T-helper 2 cell treated with Interferon-gamma antibody and Interleukin-4, amounts not matched to agents 100 ng/mL and 5 ng/mL, for 36 hours (primary cell): ENCODE measurements around the gene LDLRAD4. TPM values are rescaled to one million over a fixed set of nuclear protein-coding genes. Genes with fewer than 3 reads are reported as not detected.

Experiments used
- intact Hi-C: fragments of 100-400 bp; cut with micrococcal nuclease; formaldehyde crosslinking; loops from one replicate; pipeline ENCODE4 v1.15.1; 2023
- total RNA-seq: library from RNA; stranded (reverse); gene quantifications from 2 replicates; pipeline ENCODE4 v1.2.3, GENCODE V29; 2022

The LDLRAD4 gene
- total RNA-seq, 1 donor from 2014 or later: 28.5 TPM

DNA sequence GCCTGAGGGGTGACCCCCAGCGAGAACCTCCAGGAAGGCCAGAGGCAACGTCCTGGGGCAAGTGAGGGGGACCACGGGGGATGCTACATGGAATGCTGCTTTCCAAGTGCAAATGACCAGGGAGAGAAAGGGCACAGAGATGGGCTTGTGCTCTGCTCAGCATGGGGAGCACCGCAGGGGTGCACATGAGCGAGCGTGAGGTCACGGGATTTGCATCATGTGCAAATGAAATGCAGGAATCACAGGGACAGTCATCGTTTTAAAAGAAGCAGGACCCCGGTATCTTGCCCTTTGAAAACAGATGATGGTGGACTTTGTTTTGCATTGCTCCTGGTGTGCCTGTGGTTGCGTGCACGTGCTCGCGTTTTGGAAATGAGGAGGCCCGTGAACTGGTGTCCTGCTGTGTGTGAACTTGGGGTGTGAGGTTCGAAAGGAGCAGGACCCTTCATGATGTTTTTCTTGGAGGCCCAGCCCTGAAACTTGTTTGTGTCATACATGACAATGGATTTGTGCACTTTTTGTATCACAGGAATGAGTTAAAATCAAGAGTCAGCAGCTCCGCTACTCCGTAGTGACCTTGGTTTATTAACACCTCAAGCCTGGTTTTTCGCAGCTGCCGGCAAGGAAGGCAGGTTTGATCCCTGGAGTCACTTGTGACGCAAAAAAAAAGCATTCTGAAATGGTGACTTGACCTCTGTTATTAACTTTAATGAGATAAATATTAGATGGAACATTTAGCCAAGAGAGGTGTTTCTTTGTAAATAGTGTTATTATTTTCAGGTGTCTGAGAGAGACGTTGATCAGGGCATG, 234.5 kb downstream of the LDLRAD4 start:
- intact Hi-C loops: no loop called here

DNA sequence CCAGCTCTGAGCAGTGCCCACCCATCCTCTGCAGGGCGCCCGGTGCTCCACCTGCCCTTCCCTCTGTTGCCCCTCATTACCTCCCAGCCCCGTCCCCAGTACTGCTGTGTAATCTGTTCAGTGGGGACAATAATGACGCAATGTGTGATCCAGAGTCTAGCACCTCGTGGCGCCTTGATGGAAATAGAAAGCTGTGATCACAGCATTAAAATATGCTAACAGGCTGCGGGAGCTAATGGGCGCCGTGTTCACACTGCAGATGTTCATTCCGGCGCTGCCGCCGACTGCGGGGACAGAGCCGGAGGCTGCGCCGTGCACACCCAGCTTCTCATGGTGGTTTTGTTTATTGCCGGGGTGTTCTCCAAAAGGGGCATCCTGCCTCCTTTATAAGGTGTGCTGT, 235.2 kb downstream of the LDLRAD4 start:
- intact Hi-C loops: no loop called here

DNA sequence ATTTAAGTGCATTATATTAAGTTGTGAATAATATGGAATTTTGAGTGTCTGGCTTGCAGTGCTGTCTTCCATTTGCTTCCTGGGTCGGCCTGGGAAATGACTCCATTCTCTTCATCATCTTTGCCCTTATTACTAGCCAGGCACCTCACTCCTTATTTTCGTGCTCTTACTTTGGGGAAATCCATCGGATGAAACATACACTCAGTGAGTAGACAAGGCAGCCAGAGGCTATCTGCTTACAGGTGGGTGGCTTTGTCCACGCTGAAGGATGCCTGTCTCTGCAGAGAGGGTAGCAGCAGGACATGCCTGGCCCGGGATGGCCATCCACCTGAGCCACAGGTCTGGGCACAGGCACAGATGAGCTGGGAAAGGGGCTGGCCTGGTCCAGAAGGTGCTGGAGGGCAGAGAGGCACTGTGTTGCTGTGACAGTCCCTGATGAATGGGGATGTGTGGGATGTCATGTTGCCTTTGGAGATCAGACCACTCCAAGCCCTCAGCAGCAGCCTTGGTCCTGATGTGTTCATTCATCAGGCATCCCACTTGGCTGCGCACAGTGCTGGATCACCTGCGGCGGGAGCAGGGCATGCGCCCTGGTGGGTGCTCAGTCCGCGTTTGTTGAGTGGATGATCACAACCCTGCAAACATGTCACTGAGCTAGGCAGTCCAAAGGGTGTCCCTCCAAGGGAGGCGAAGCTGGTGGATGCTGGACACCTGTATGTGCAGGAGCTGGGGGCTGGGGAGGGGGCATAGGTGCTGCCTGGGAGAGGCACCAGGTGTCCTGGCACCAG, 236.0 kb downstream of the LDLRAD4 start:
- intact Hi-C loops: no loop called here

DNA sequence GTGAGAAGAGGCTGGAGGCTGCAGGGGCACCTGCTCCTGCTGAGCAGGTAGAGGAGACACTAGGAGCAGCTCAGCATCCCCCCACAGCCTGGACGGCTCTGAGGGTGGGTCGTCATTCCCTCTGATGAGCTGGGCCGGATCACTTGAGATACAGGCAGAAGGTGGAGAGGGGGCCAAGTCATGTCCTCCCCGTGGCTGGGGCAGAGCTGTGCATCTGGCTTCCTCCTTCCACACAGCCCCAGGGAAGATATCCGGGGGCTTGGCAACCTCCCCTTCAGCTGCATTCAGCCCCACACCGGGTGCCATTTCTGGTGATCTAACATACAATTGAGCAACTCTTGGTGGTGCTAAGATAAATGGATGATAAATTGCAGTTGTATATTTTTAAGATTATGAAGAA, 236.9 kb downstream of the LDLRAD4 start:
- intact Hi-C loops: no loop called here

DNA sequence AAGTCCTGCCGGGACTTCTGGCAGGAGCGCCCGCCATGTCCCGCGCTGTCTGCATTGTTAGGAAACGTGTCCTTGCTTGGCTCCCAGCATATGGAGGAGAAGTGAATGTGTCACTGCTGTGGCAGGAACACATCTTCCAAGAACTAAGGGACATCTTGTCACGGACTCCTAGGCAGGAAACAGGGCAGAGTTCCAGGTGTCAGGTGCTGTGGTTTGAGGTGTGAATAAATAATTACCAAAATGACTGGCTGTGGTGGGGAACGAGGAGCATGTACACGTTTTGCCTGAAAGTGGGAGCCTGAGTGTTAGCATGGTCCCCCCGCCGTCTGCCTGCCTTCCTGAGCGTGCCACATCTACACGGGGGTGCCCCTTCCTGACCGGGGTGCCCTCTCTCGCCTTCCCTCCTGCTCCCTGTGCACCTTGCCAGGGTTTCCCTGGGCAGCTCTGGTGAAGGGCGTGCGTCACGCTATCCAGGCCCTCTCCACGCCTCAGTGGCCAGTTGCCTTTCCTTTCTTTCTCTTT, 237.5 kb downstream of the LDLRAD4 start:
- intact Hi-C loops: no loop called here

DNA sequence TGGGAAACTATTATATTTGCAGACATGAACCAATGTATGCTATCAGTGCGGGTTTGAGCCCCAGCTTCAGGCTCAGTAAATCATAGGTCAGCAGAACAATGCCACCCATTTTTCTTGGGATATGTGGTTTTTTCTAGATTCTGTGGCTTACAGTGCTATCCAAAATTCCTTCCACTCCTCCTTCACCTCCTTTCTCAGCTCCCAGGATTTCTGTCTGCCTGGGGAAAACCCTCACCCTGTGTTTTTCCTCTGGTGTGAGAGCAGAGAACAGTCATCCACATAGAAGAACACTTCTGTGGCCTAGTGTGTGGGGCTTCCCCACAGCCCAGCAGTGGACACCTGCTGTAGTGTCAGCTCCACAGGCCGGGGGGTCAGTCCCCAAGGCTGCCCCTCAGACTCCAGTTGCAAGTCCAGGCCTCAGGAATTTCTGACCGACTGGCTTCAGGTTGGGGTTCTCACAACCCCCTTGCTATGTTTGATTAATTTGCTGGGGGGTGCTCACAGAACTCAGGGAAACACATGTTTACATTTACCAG, 238.2 kb downstream of the LDLRAD4 start:
- intact Hi-C loops: no loop called here

DNA sequence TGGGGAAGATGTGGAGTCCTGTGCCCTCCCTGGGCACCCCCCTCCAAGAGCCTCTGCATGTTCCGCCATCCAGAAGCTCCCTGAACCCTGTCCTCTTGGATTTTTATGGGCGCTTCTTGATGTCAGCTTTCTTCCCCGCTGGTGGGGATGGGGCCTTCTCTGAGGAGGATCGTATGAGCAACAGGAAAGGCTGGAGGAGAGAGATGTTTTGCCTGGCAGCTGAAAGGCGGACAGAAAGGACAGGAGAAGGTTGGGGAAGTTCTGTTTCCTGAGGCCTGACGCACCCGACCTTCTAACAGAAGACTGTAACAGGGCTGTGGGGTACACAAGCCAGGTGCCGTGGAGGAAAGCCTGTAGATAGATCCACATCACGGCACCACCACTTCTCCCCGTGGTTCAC, 238.8 kb downstream of the LDLRAD4 start:
- intact Hi-C loops: no loop called here

DNA sequence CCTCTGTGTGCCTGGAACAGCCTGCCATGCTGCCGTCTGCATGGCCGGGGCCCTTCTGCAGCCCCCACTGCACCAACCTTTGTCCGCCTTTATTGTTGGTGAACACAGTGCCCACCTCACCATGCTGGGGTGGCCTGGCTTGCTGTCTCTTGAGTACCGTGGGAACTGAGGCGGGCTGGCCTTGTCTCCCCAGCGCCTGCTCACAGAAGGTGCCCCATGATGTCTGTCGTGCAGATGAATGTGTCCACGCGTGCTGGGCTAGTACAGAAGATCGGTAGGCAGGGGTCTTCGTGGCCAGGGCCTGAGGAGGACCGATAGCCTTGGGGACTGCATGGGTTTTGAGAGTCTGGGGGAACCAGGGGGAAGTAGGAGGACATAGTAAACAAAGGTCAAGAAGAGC, 242.4 kb downstream of the LDLRAD4 start:
- intact Hi-C loops: loop anchor here (5.0 kb wide), 1 partner anchor 244 kb away; the partner anchor contains the start of gene LDLRAD4

DNA sequence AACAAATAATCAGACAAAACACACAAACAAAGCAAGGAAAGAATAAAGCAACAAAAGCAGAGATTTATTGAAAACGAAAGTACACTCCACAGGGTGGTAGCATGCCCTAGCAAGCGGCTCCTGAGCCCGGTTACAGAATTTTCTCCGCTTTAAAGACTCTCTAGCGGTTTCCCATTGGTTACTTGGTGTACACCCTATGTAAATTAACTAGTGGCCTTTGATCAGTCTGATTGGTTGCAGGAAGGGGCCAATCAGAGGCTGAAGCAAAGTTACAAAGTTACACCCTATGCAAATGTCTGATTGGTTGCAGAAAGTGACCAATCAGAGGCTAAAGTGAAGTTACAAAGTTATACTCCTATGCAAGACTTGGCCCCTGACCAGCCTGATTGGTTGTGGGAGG, 242.9 kb downstream of the LDLRAD4 start:
- intact Hi-C loops: loop anchor here (5.0 kb wide), 1 partner anchor 244 kb away; the partner anchor contains the start of gene LDLRAD4

DNA sequence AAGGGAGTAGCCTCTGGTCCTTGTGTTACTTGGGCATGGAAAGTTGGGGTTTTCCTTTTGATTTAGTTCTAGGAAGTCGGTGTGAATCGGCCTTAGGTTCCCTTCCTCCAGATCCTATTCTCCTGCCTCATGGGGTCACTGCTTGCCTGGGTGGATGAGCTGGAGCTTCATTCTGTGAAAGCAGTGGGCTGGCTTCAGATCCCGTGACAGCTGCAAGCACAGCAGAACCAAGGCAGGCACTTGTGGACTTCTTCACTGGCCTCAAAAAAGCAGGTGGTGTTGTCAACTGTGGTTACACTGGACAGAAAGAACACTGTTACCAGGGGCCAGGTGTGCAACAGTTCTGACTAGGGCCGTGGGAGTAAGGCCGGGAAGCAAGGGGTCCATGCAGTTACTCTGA, 243.4 kb downstream of the LDLRAD4 start:
- intact Hi-C loops: loop anchor here (5.0 kb wide), 1 partner anchor 245 kb away; the partner anchor contains the start of gene LDLRAD4

DNA sequence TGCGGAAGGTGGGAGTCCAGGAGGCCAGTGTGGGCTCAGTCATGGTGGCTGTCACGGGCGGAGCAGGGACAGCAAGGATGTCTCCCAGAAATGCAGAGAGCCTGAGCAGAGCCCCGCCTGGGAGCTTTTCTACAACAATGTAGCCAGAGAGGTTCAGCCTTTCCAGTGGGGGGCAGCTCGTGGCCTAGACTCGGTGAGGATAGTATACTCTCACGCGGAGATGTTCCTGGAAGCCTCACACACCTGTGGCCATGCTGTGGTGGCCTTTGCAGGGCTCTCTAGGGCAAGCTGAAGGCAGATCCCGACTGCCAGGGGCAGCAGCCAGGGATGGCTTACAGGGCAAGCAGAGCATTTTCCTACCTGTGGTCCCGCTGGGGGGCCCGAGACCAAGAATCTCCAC, 244.1 kb downstream of the LDLRAD4 start:
- intact Hi-C loops: loop anchor here (5.0 kb wide), 1 partner anchor 245 kb away; the partner anchor contains the start of gene LDLRAD4

DNA sequence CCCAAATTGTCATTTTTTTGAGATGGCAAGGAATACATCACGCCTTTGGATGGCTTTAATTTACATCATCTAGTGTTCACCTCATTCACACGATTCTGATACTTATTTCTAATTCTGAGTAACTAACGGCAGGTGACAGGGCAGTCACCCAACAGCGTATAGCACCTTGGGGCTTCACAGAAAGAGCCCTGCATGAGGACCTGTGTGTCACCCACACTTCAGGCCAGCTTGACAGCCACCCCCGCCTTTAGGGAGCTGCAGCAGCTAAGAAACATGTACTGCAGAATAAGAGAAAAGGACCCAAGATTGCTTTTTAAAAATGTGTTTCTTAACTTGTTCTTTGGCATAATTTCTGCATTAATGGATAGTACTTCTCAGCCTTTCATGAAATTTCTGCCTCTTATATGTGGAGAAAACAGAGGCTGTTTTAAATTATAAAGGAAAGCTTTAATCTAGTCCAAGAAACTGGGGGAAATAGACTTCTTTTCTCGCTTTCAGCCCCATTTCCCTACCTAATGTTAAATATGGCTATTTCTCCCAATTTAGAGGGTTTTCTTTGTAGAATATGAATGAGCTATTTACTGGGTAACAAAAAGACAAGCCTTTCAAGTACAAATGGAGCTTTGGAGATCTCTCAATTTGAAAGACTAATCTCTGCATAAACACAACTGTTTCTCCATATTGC, 245.1 kb downstream of the LDLRAD4 start:
- intact Hi-C loops: loop anchor here (2.0 to 5.0 kb wide), 3 partner anchors 87 to 263 kb away; partner anchors contain the start of genes FAM210A, LDLRAD4 and RNMT

DNA sequence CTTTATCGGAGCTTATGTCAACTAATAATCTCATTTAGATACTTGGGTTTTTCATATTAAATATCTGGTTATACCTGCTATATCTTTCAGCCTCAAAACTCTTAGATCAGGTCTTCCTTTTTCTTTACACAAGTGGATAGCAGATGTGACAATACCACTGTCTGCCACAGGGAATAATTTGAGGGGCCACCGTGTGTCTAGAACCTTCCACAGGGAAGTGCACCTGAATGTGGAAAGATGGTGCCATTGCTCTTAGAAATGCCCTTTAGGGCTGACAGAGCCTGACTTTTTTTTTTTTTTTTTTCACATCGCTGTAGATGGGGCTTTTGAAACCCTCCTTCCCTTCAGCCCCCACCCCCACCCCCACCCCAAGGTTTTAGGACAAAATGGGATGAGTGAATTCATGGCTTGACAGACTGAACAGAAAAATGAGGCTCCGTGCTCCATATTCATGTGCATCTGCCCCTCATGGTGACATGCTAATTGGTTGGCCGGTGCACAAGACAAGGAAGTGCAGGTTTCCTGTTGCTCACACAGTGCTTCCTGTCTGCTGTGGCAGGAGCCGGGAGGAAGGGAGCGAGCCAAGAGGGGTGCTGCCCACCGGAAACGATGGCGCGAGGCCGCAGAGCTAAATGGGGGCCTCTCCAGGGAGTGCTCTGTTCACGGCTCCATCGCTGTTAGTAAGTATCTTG, 246.0 kb downstream of the LDLRAD4 start:
- intact Hi-C loops: loop anchor here (1.0 to 5.0 kb wide), 4 partner anchors 26 to 262 kb away; partner anchors contain the start of genes FAM210A, LDLRAD4 and RNMT

DNA sequence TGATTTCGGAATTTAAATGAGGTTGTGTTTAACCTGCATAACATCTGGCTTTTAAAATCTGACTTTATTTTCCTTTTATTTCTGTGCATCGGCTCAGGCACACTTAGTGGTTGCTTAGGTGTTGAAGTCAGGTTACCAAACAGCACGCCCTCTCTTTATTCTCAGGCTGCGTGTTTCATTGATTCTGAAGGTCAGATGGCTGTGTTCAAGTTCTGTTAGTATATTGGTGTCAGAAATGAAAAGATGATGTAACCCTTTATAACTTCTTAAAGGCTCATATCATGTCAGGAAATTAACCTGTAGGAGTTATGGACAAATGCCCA, 246.5 kb downstream of the LDLRAD4 start:
- intact Hi-C loops: loop anchor here (1.0 to 2.0 kb wide), 3 partner anchors 27 to 262 kb away; partner anchors contain the start of genes FAM210A and RNMT

DNA sequence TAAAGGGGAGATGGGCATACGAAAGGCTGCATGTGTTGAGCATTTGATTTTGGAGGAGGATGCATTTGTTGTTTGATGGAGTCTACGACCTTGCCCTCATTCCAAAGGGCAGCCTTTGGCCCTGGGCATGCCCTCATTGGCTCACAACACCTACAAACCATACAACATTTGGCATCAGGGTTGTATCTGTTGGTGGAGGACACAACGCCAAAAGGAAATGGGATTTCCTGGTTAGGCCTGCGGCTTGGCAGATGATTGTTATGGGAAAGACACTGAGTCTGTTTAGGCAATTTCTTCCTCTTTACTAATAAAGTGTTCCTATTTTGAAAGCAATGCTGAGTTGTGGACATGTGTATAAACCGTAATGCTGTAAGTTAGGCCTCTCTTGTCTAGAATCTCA, 246.9 kb downstream of the LDLRAD4 start:
- intact Hi-C loops: loop anchor here (1.0 to 2.0 kb wide), 3 partner anchors 27 to 261 kb away; partner anchors contain the start of genes FAM210A and RNMT

DNA sequence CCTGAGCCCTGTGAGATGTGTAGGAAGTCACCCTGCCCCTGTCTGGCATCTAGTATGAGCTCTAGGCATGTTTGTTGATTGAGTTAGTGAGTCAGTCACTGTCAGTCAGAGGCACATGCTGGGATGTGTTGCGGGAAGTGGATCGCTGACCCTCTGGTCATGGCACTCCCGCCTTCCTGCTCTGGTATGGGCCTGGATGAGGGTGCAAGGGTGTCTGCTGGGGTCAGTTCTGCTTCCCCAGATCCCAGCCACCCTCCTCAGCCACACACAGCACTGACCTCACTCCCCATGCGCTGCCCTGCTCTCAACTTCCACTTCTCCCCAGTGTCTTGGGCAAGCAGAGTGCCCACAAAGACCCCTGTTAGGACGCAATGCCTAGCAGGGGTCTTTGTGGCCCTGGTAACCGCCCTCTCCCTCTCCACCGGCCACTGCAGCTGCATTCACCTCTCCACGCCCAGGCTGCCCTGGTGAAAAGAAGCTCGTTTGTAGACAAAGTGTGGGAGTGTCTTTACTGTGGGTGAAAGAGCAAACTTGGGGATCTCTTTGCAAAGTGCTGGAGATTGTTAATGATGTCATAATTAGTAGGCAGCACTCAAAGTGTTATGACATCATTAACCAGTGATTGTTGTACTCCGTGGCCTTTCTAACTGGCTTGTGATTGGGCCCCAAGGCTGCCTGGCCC, 252.1 kb downstream of the LDLRAD4 start:
- intact Hi-C loops: no loop called here

DNA sequence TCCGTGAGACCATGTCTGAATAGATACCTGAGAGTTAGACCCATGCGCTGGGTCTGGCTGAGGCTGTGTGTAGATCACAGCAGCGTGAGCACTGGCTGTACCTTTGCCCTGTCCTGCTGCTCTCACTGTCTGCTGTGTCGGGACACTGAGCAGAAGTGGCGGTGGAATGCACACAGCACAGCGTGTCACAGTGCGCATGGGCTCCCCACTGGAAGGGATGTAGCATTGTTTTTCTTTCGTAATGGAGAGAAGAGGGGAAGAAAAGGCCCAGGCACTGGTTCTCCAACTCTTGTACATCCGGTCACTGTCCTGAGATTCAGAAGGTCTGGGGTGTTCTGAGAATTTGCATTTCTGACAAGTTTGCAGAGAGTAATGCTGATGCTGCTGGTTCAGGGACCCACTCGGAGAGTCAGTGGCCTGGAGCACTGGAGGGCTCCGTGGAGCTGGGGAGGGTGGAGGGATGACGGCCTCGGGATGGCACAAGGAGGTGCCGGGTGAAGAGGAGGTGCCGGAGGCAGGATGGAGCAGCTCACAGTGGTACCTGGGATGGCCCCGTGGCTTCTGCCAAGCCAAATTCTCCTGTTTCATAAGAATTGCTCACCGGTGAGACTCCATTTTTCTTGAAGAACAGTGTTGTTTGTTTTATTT, 252.8 kb downstream of the LDLRAD4 start:
- intact Hi-C loops: no loop called here

DNA sequence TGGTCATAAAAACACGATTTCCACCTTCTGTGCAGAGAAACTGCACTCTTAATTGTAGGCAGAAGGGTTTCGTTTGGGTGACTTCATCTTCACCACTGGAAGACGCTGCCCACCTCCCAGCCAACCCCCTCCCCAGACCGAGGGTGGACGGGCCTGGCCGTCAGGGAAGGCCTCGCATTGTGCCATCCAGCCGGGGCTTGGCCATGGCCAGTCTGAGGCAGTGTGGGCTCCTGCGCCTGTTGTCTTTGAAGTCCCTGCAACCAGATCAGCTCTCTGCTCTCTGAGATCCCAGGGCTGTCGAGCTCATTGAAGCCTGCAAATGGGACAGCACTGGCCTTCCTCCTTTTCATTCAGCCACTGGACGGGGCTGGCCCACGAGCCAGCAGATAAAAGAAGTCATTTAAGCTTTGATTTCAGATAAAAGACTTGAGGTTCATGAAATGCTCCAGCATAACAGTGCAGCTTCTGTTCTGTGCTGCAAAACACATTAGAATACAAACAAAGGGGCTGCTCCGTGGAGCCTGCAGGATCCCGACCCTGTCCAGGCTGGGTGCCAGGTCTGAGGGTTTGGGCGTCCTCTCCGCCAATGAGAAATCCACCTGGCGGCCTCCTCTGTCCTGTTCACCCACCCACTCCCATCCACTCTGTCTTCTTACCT, 253.5 kb downstream of the LDLRAD4 start:
- intact Hi-C loops: no loop called here

DNA sequence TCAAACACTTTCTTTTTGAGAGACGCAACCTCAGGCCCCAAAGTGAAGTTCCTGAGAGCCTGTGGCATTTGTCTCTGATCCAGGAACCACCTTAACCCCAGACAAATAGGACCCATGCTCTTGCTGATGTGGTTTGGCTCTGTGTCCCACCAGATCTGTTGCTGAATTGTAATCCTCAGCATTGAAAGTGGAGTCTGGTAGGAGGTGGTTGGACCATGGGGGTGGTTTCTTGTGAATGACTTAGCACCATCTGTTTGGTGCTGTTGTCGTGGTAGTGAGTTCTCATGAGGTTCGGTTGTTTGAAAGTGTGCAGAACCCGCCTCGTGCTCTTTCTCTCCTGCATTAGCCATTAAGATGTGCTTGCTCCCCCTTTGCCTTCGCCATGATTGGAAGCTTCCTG, 255.2 kb downstream of the LDLRAD4 start:
- intact Hi-C loops: no loop called here
